Measurements from ENCODE around the gene AUTS2.

AUTS2 gene

DNA sequence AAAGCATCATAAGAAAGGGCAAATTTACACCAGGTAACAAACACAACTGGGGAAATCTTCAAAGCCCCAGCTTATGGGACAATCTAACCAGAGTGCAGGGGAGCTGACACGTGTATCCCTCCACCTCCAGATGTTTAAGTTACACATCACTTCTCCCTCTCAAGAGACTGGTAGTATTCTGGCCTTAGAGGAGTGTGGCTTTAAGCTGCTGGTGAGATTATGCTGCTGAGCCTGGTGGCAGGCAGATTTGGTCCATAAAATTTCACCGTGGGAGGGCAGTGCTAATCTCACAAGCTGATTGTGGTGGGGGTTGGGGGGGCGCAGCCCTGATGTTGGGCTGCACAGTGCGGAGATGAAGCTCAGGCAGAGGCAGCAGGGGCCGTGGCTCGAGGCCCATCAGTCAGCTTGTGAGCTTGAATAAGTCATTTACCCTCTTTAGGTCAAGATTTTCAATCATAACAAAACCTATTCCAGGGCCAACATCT, 1102.7 kb downstream of the AUTS2 start:
- H3K9me3 ChIP-seq (ENCODE audit: low read length): no peaks in the 10 kb centered on the region
- no peaks in the 10 kb centered on the region for H4K20me1 ChIP-seq (ENCODE audit: insufficient read depth, low read length)
- TF ChIP-seq, protein P1, sequence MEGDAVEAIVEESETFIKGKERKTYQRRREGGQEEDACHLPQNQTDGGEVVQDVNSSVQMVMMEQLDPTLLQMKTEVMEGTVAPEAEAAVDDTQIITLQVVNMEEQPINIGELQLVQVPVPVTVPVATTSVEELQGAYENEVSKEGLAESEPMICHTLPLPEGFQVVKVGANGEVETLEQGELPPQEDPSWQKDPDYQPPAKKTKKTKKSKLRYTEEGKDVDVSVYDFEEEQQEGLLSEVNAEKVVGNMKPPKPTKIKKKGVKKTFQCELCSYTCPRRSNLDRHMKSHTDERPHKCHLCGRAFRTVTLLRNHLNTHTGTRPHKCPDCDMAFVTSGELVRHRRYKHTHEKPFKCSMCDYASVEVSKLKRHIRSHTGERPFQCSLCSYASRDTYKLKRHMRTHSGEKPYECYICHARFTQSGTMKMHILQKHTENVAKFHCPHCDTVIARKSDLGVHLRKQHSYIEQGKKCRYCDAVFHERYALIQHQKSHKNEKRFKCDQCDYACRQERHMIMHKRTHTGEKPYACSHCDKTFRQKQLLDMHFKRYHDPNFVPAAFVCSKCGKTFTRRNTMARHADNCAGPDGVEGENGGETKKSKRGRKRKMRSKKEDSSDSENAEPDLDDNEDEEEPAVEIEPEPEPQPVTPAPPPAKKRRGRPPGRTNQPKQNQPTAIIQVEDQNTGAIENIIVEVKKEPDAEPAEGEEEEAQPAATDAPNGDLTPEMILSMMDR (IDR thresholded peaks at IDR 0.05; ENCODE audit: low read length): no peak
- TF ChIP-seq EZH2 (IDR thresholded peaks at IDR 0.05; ENCODE audit: borderline replicate concordance, low read length): no peak
- peaks cover 4% of the 10 kb centered on the region; the same call in 1 of the 2 replicates for H3F3A ChIP-seq (ENCODE audit: insufficient read depth, low read length)
- no peak overlapping the region for H3K9ac ChIP-seq (ENCODE audit: low read length)
- peaks cover 33% of the 10 kb centered on the region for H3K36me3 ChIP-seq (ENCODE audit: insufficient read depth, low read length)
- no peak overlapping the region for H3K4me2 ChIP-seq (ENCODE audit: low read length)
- H3K4me1 ChIP-seq (ENCODE audit: insufficient read depth, low read length, severe bottlenecking): peaks cover 25% of the 10 kb centered on the region
- H3K27me3 ChIP-seq (ENCODE audit: insufficient read depth, low read length): no peaks in the 10 kb centered on the region
- no peaks in the 10 kb centered on the region for H3K79me2 ChIP-seq (ENCODE audit: insufficient read depth, low read length)
- no peak overlapping the region for H3K27ac ChIP-seq (ENCODE audit: low read depth, low read length, poor library complexity, severe bottlenecking)
- no peaks in the 10 kb centered on the region for H3K9me2 ChIP-seq (ENCODE audit: low read depth, low read length)
- H3K4me3 ChIP-seq (ENCODE audit: low read depth, low read length, poor library complexity, severe bottlenecking): no peak overlapping the region
- no peak overlapping the region for H2AFZ ChIP-seq (ENCODE audit: low read length)

DNA sequence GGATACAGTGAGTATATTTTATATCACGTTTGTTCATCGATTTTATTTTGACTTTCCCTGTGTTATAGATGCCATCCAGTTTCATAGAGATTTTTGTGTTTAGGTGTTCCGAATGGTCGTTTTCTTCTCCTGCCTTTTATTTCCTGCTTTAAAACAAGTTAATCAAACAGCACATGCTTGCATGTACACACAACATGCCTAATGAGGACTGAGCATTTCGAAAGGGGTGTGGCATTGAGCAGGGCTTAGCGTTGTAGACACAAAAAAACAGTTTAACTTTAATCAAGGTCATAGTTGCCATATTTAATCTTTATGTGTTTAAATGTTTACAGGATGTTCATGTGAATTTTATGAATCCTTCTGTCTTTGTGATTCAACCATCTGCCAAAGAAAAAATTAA, 1103.2 kb downstream of the AUTS2 start:
- Histone ChIP-seq H3F3A (ENCODE audit: insufficient read depth, low read length) (peaks cover 4% of the 10 kb centered on the region; the same call in 1 of the 2 replicates), H3K4me2 (ENCODE audit: low read length) (no peak overlapping the region), H3K4me1 (ENCODE audit: insufficient read depth, low read length, severe bottlenecking) (peaks cover 20% of the 10 kb centered on the region), H3K4me3 (ENCODE audit: low read depth, low read length, poor library complexity, severe bottlenecking) (no peak overlapping the region), H3K36me3 (ENCODE audit: insufficient read depth, low read length) (peaks cover 33% of the 10 kb centered on the region), H3K27ac (ENCODE audit: low read depth, low read length, poor library complexity, severe bottlenecking) (no peak overlapping the region), H3K9ac (ENCODE audit: low read length) (no peak overlapping the region), H4K20me1 (ENCODE audit: insufficient read depth, low read length) (no peaks in the 10 kb centered on the region), H3K27me3 (ENCODE audit: insufficient read depth, low read length) (no peaks in the 10 kb centered on the region), H3K79me2 (ENCODE audit: insufficient read depth, low read length) (no peaks in the 10 kb centered on the region), H3K9me3 (ENCODE audit: low read length) (no peaks in the 10 kb centered on the region), H3K9me2 (ENCODE audit: low read depth, low read length) (no peaks in the 10 kb centered on the region), H2AFZ (ENCODE audit: low read length) (no peak overlapping the region)
- no peak for TF ChIP-seq EZH2 (IDR thresholded peaks at IDR 0.05; ENCODE audit: borderline replicate concordance, low read length)
- TF ChIP-seq, protein P1 (IDR thresholded peaks at IDR 0.05; ENCODE audit: low read length): no peak

DNA sequence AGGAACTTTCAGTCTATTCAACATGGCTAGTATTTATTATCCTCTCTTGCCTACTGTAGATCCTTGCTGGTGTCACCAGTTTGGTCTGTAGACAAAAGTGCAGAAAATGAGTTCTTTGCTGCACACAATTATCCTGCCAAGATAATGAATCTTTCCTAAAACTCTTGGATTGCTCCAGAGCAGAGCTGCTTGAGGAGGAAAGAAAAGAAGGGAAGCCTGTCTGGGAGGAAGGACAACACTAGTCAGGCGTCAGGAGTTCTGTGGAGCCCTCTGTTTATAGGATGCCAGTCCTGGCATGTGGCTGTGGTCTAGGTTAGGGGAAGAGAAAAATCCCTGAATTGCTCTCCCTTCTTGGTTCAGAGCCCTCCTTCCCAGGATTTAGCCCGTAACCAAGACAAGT, 1103.7 kb downstream of the AUTS2 start:
- Histone ChIP-seq H3K9ac (ENCODE audit: low read length) (no peak overlapping the region), H3K9me2 (ENCODE audit: low read depth, low read length) (no peaks in the 10 kb centered on the region), H3K27me3 (ENCODE audit: insufficient read depth, low read length) (no peaks in the 10 kb centered on the region), H3K4me1 (ENCODE audit: insufficient read depth, low read length, severe bottlenecking) (peaks cover 14% of the 10 kb centered on the region), H3K79me2 (ENCODE audit: insufficient read depth, low read length) (no peaks in the 10 kb centered on the region), H3K36me3 (ENCODE audit: insufficient read depth, low read length) (peaks cover 33% of the 10 kb centered on the region), H3K9me3 (ENCODE audit: low read length) (no peaks in the 10 kb centered on the region), H3K27ac (ENCODE audit: low read depth, low read length, poor library complexity, severe bottlenecking) (no peak overlapping the region), H3K4me3 (ENCODE audit: low read depth, low read length, poor library complexity, severe bottlenecking) (no peak overlapping the region), H4K20me1 (ENCODE audit: insufficient read depth, low read length) (no peaks in the 10 kb centered on the region), H2AFZ (ENCODE audit: low read length) (no peak overlapping the region), H3F3A (ENCODE audit: insufficient read depth, low read length) (peaks cover 4% of the 10 kb centered on the region; the same call in 1 of the 2 replicates), H3K4me2 (ENCODE audit: low read length) (no peak overlapping the region)
- TF ChIP-seq, protein P1 (IDR thresholded peaks at IDR 0.05; ENCODE audit: low read length): no peak
- TF ChIP-seq EZH2 (IDR thresholded peaks at IDR 0.05; ENCODE audit: borderline replicate concordance, low read length): no peak

Data from OCI-LY1 (cell line).